SKM-1 treated with dmso at 0.1 percent for 144 hours (cell line): ENCODE measurements around the gene DIPK2B.
A peak's percentile ranks its signal among the peaks of the same experiment; 100 is the strongest.

Experiments
- DNase-seq: peaks from one replicate; lab custom pipeline; 2025; ENCODE audit not compliant: unreplicated experiment; lab: John Stamatoyannopoulos, UW

The DIPK2B gene

DNA sequence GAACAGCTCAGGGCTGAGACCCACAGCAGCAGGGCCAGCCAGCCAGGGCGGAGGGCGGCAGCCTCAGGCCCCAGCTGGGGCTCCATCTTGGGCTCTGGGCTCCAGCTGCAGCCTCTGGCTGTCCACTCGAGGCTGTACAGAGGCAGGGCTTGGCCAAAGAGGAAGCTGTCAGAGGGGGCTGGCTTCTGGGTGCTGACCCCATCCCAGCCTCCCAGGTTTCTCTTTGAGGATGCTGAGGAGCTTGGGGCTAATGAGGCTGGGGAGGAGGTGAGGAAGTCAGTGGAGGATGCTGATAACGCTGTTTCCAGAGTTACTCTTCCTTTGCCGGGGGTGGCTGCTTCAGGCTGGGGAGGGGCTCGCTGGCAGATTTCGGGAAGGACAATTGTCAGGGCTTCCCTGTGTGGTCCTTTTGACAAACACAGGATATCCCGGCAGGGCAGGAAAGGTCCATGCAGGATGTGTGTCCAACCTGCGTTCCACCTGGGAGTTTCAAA lies at the start of gene DIPK2B:
TSS of gene DIPK2B (minus strand) at position 136 of the 494 bp plus-strand sequence. CDS start at position 86, 50 bp downstream.
- DNase-seq, result no peak

GRCh38 chrX:45240301-45240700 lies 39.6 kb upstream of the DIPK2B start:
- no peak for DNase-seq

DNA sequence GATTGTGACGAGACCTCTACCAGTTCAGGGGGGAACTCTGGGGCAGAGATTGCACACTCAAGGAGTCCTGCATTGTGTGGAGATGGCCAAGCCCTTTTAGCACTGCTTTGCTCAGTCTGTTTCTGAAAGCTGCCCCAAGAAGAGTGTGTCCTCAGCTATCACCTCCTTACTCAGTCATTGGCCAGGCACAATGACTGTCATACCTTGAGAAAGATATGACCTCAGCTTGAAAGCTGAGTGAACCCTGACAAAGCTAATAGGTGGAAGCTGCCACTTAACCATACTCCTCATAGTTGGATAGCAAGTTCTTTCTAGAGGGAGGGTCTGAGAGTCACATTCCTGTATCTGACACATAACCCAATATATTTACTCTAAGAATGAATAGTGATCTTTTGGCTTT lies 37.8 kb upstream of the DIPK2B start:
- DNase-seq, result no peak

DNA sequence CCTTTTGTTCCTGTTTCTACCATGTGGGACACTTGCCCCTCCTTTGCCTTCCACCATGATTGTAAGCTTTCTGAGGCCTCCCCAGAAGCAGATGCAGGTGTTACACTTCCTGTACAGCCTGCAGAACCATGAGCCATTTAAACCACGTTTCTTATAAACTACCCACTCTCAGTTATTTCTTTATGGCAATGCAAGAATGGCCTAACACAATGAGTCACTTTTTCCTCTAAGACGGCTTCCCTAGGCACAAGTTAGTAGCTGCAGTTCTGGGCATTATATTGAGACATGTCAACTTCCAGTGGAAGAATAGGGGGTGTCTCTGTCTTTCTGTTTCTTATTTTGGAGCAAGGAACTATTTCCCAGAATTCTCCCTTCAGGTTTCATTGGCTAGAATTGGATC lies 32.9 kb upstream of the DIPK2B start:
- no peak for DNase-seq

DNA sequence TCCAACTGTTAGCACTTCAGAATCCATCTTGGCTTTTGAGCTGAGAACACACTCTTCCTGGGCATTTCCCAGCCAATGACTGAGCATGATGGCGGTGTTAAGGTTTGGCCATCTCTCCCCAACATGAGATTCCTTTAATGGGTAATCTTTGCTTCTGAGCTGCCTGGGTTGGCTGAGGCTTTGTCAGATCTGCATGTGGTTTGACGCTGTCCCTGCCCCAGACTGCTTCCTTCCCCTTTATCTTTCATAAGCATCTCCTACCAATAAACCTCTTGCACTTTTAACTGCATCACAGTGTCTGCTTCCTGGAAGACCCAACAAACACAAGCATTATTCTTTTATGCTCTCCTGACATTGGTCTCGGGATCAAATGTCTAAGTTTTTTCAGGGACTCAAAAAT lies 31.5 kb upstream of the DIPK2B start:
- DNase-seq, result peak; percentile 25

GRCh38 chrX:45230410-45230809 lies 29.7 kb upstream of the DIPK2B start:
- peak; percentile 45 for DNase-seq

- no peak for DNase-seq
Measured at GRCh38 chrX:45229348-45229747, 28.7 kb upstream of the DIPK2B start.

DNA sequence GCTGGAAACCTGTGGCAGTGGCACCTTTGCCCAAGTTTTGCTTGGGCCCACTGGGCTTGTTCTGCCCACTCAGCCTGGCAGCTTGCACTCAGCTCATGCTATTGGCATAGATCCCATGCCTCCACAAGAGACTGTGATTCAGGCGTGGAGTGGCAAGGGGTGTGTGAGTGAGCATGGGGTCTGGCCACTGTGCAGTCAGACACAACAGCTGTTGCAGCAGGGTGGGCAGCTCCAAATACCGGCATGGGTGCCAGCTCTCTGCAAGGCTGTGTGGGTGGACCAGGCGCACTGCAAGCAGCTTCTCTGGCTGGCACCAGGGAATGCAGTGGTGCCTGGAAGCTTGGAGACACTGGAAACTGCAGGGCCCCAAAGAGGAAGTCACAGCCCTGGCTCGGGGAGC lies 27.4 kb upstream of the DIPK2B start:
- no peak for DNase-seq

DNA sequence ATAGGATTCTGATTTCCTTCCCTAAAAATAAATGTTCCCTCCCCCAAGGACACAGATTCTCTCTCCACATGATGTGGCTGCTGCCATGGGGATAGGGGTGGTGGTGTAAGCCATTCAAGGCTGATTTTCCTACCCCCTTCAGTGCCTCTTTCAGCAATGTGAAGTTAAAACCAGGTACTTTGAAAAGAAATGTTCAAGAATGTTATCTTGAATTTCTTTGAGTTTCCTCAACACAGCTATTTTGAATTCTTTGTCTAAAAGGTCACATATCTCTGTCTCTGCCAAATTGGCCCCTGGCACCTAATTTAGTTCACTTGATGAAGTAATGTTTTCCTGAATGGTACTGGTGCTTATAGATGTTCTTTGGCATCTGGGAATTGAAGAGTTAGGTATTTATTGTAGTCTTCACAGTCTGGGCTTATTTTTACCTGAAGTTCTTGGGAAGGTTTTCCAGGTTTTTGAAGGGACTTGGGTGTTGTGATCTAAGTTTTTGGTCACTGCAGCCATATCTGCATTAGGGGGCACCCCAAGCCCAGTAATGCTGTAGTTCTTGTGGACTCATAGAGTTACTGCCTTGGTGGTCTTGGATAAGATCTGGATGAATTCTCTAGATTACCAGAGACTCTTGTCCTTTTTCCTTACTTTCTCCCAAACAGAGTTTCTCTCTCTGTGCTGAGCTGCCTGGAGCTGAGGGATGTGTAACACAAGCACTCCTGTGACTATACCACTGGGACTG lies 7.6 kb upstream of the DIPK2B start:
- no peak for DNase-seq

GRCh38 chrX:45202171-45202570 lies 1.5 kb upstream of the DIPK2B start:
- no peak for DNase-seq

DNA sequence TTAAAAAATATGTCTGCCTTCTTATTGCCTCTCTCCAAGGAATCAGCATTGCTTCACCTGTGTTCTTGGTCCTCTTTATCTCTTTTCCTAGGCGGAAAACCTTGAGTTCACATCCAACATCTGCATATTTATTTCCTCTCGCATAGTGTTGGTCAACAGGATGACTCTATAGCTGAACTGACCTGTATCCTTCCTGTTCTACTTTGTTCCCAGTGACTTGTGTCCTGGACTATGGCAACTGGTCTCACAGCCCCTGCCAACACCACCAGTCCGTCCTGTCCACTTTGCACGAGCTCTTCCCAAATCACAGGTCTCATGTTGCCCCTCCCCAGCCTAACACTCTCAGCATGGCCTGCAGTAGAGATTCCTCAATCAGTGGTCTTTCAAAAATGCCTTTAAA lies 2.0 kb downstream of the DIPK2B start:
- no peak for DNase-seq

DNA sequence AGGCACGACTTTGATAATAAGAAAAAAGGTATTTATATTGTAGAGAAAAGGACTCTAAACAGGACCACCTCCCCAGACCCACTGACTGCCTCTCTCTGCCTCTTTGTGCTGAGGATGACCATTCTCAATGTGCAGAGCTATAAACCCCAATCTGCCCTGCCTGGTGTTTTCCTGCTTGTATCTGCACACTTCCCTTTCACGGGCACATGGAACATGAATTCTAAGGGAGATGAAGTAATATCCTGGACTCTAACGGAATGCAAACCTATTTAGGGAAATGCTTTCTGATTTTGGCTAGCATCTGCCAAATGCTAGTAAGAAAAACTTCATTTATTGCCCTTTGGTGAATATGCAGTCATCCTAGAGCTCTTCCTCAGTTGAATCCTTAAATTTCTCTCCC lies 2.4 kb downstream of the DIPK2B start:
- no peak for DNase-seq

GRCh38 chrX:45196701-45197100 lies 4.0 kb downstream of the DIPK2B start:
- no peak for DNase-seq

GRCh38 chrX:45191820-45192409 lies 8.8 kb downstream of the DIPK2B start:
- DNase-seq, result no peak

GRCh38 chrX:45191383-45191782 lies 9.3 kb downstream of the DIPK2B start:
- peak; percentile 35 for DNase-seq

- DNase-seq, result no peak
Measured at GRCh38 chrX:45187731-45188130, 12.9 kb downstream of the DIPK2B start.

GRCh38 chrX:45186643-45187026 lies 14.0 kb downstream of the DIPK2B start:
- no peak for DNase-seq

DNA sequence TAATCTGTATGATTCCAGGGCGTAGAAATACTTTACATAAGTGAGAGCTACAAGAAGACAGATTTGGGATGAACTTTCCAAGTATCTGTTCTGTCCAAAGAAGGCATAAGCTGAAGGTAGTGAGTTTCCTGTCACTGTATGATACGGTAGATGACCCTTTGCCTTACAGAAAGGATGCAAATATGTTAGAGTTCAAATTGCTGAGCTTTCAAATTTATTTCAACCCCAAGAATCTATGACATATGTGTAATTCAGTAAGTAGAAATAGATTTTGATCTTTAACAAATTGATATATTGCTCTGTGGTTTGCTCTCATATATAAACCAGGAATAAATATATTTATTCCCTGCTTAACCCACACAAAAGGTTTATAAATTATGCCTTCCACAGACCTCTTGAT lies 16.5 kb downstream of the DIPK2B start:
- DNase-seq, result no peak

GRCh38 chrX:45172890-45173289 lies 27.8 kb downstream of the DIPK2B start:
- DNase-seq, result peak; percentile 35

GRCh38 chrX:45166781-45167180 lies 33.9 kb downstream of the DIPK2B start:
- DNase-seq, result no peak

DNA sequence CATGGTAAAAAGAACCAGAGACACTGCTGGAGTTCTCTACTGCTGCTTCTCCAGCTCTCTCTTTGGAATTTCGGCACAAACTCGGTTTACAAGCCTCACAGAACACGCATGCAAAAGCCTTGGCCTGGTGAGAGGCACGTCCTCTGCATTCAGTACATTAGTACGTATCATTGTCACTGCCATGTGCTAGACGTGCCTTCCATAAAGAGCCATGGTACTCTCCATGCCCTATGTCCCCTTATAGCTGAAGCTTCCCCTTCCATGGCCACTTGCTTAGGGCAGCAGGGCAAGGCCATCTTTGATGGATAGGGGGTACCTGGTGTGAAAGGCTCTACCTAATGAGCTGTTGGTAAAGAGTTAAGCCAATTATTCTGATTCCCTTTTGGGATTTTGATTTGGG lies 35.0 kb downstream of the DIPK2B start:
- no peak for DNase-seq

DNA sequence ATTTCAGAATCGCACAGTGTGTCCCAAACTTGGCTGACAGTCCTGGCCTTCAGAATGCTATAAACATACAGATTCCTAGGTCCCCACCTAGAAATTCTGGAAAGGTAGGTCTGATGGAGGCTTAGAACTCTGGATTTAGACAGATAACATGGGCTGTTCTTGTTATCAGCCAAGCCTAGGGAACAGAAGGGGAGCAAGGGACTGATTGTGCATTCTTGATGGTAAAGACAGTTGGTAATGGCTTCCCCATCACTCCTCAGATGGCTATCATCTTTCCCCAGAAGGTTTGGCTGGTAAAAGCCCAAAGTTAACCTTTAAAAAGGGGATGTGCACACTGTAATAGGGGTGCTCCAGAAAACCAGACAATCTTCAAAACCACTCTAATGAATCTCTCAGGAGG lies 35.7 kb downstream of the DIPK2B start:
- DNase-seq, result no peak
